Activated CD4-positive, alpha-beta T cell treated with anti-CD3 and anti-CD28 coated beads for 36 hours (primary cell): ENCODE data around the gene NFIA. TPM values are rescaled to one million over a fixed set of nuclear protein-coding genes. Genes with fewer than 3 reads are reported as not detected.

Experiments
- ATAC-seq: fragments of 200-7000 bp; cut with Tn5 transposase; one replicate; pipeline ENCODE4 v1.10.0; 2021; ENCODE audit warnings: mild to moderate bottlenecking, moderate library complexity
- CTCF ChIA-PET: fragments of 350-600 bp; sonication (Branson Sonifier 250); formaldehyde crosslinking; loops from one replicate; lab custom pipeline; 2021; ENCODE audit warnings: antibody characterized with exemption; lab: Charles Lee
- POLR2A ChIA-PET: fragments of 350-600 bp; sonication (Branson Sonifier 250); formaldehyde crosslinking; loops from one replicate; lab custom pipeline; 2021; ENCODE audit warnings: antibody characterized with exemption, inconsistent platforms; lab: Charles Lee
- DNase-seq: peaks from one replicate; pipeline ENCODE4 v3.0.0-alpha.2; 2020
- H3K27ac Mint-ChIP-seq: one replicate; pipeline ENCODE4 v1.8.0; 2021; ENCODE audit warnings: mixed read lengths
- H3K27me3 Mint-ChIP-seq: one replicate; pipeline ENCODE4 v1.8.0; 2021; ENCODE audit warnings: mixed read lengths
- H3K36me3 Mint-ChIP-seq: one replicate; pipeline ENCODE4 v1.8.0; 2021; ENCODE audit warnings: low read depth, mixed read lengths
- H3K4me1 Mint-ChIP-seq: one replicate; pipeline ENCODE4 v1.8.0; 2021; ENCODE audit warnings: mixed read lengths
- H3K4me3 Mint-ChIP-seq: one replicate; pipeline ENCODE4 v1.8.0; 2021; ENCODE audit warnings: mild to moderate bottlenecking, moderate library complexity, mixed read lengths
- H3K9me3 Mint-ChIP-seq: one replicate; pipeline ENCODE4 v1.8.0; 2021; ENCODE audit warnings: low read depth, mixed read lengths
- intact Hi-C, 2 experiments: fragments of 100-400 bp; cut with DNase I in 1 of 2; cut with micrococcal nuclease in 1 of 2; formaldehyde crosslinking; loops; one replicate each; pipeline versions ENCODE4 v1.14.2 to v1.15.1; 2022 to 2024; cut with DNase I, micrococcal nuclease
- total RNA-seq, 2 experiments: library from RNA; stranded (reverse); gene quantifications; one replicate each; pipeline ENCODE4 v1.2.3, GENCODE V29; 2021

Gene NFIA
- total RNA-seq, 2 experiments from 2014 or later, result 3.0 to 3.2 TPM

DNA sequence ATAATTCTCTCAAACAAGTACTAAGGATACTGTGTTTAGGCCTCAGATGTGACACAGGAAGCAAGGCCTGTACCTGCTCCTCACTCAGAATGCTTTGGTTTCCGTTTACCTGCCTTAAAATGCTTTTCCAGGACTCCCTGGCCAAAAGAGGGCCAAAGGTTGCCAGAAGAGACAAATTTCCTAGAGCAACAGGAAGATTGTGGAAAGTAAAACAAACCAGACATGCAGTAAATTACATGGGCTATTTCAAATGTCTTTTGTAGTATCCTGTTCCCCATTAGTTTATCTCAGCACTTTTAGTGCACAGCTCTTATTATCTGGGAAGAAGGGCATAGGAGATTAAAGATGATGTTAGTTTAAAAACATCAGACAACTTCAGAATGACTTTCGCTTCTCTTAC, 280.0 kb downstream of the NFIA start:
- no peak for DNase-seq
- Mint-ChIP-seq H3K4me3 (no peak overlapping the region), H3K9me3 (no peaks in the 10 kb centered on the region), H3K27ac (no peak overlapping the region), H3K27me3 (no peaks in the 10 kb centered on the region), H3K4me1 (no peaks in the 10 kb centered on the region), H3K36me3 (no peaks in the 10 kb centered on the region)
- CTCF ChIA-PET, result no interaction called here
- intact Hi-C loops, result no loop called here
- no peak for ATAC-seq
- POLR2A ChIA-PET, result no interaction called here

DNA sequence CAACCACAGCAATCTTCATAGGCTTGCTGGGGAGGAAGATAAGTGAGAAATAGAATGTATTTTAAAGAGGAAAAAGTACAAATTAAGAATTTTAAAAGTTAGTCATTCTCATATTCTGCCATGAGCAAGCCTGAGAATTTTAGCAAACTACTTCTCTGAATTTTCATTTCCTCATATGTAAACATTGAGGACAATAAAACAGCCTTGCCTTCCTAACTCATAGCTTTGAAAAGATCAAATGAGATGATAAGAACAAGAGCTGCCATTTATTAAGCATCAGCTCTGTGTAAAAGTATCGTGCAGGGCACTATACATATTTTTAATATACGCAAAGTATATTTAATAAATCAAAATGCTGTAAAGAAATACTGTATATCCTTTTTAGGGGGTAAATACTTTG, 286.0 kb downstream of the NFIA start:
- peaks cover 3% of the 10 kb centered on the region for H3K36me3 Mint-ChIP-seq

DNA sequence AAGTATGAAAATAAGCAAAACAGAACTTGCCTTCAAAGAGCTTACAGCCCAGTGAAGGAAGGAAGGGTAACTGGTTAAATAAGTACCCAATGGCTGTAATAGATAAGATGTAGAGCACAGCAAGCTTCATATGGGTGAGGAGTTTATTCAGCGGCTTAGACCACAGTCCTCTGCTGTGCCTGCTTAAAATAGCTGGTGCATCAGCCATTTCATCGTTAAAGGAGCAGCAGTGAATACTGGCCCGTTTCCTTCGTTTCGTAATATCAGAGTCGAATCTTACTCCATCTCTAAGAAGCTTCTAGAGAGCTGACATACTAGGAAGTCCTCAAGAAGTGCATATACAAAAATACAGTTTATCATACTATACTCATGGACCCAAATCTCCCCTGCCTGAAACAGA, 286.5 kb downstream of the NFIA start:
- Mint-ChIP-seq H3K4me3 (no peak overlapping the region), H3K4me1 (no peaks in the 10 kb centered on the region), H3K9me3 (no peaks in the 10 kb centered on the region), H3K27me3 (no peaks in the 10 kb centered on the region), H3K36me3 (peaks cover 3% of the 10 kb centered on the region), H3K27ac (no peak overlapping the region)
- ChIA-PET POLR2A (no interaction called here), CTCF (no interaction called here)
- intact Hi-C loops, result no loop called here
- ATAC-seq (no peak), DNase-seq (no peak)

More for the DNA sequence above, 286.0 kb downstream of the NFIA start:
- Mint-ChIP-seq H3K27ac (no peak overlapping the region), H3K9me3 (no peaks in the 10 kb centered on the region), H3K4me3 (no peak overlapping the region), H3K27me3 (no peaks in the 10 kb centered on the region), H3K4me1 (no peaks in the 10 kb centered on the region)
- no peak for ATAC-seq
- no peak for DNase-seq
- intact Hi-C loops, result no loop called here
- CTCF ChIA-PET, result no interaction called here
- POLR2A ChIA-PET, result no interaction called here

DNA sequence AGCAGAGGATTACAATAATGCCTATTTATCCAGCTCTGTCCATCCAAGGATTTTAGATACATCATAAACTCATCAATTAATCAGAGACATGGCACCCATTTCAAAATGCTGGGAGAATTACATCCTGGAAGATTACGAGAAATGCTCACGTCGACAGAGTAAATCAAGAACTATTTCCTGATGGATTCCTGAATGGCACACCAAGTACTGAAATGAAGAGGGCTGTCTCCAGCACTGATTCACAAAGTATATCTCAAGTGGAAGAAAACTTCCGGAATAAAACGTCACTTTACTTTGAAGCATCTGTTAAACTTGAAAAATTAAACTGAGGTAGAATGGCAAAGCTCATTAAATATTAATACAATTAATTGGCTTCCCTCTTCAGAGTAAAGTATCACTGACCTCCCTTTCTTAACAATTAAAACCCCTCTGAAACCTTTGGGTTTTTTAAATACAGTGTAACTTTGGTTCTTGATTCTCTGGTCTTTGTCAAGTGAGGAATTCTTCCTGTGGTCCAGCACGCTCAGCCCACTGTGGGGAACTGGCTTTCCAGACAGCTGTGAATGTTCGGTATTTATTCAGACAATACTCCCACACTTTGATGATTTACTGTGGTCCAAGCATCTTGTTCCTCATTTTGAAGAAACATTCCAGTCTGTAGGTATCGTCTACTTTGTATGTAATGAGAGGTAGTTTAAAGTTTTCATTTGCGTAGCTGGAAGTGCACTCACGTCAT, 288.0 kb downstream of the NFIA start:
- no peak overlapping the region for H3K4me3 Mint-ChIP-seq
- CTCF ChIA-PET, result no interaction called here

DNA sequence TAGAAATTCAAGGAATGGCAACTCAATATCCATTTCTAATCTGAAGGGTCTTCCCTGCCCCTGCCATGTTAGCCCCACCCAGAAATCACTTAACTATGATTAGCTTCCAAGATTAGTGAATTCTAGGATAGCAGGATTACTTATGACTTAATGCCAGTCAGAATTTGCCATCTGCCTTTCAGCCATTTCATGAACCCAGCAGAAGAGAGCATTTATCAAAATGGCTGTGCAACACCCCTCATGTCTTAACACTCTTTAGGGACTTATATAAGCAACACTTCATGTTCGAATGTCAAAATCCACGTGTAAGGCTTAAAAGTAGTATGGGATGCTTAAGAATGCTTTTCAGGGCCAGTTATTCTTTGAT, 288.5 kb downstream of the NFIA start:
- Mint-ChIP-seq H3K36me3 (peaks cover 3% of the 10 kb centered on the region), H3K27ac (no peak overlapping the region), H3K27me3 (no peaks in the 10 kb centered on the region), H3K4me3 (no peak overlapping the region), H3K4me1 (no peaks in the 10 kb centered on the region), H3K9me3 (no peaks in the 10 kb centered on the region)
- intact Hi-C loops, result no loop called here
- CTCF ChIA-PET, result no interaction called here
- ATAC-seq (no peak), DNase-seq (no peak)
- POLR2A ChIA-PET, result no interaction called here

More for the DNA sequence above, 288.0 kb downstream of the NFIA start:
- intact Hi-C loops, result no loop called here
- no peak overlapping the region for H3K27ac Mint-ChIP-seq
- H3K27me3 Mint-ChIP-seq, result no peaks in the 10 kb centered on the region
- H3K9me3 Mint-ChIP-seq, result no peaks in the 10 kb centered on the region
- POLR2A ChIA-PET, result no interaction called here
- H3K36me3 Mint-ChIP-seq, result peaks cover 3% of the 10 kb centered on the region
- no peak for ATAC-seq
- no peak for DNase-seq
- H3K4me1 Mint-ChIP-seq, result no peaks in the 10 kb centered on the region

DNA sequence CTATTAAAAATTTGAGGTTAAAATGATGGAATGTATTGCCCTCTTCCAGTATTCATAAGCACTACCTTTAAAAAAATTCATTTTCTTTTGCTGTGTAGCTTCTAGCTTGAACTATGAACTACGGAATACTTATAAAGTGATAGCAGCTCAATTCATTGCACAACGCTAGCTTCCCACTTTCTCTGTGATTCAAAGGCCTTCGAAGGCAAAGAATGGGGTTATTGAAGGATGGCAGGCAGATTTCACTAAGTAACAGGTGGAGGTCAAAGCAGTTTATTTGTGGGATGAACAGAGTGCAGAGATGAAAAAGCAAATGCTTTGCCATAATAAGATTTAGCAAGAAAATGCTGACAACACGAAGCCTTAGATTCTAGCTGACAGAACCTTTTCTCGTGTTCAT, 290.6 kb downstream of the NFIA start:
- Mint-ChIP-seq H3K36me3 (peaks cover 3% of the 10 kb centered on the region), H3K9me3 (no peaks in the 10 kb centered on the region), H3K4me1 (no peaks in the 10 kb centered on the region), H3K27ac (no peak overlapping the region), H3K27me3 (no peaks in the 10 kb centered on the region), H3K4me3 (no peak overlapping the region)
- DNase-seq (no peak), ATAC-seq (no peak)
- intact Hi-C loops, result no loop called here
- POLR2A ChIA-PET, result no interaction called here
- CTCF ChIA-PET, result no interaction called here

DNA sequence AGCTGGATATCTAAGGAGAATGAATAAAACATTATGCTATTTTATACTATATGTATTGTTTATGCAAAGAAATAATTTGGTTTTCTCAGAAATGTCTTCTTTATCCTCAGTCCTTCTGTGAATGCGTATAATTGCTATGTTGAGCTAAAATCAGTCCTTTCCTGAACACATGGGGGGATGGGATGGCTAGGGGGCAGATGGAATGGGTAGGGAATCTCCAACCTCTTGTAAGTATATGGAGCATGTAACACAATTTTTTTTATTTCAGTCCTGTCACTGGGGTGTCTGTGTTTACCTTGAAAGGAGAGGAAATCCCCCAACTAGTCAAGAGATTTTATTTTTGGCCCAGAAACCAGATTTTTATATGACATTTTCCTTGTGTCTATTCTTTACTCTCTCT, 291.8 kb downstream of the NFIA start:
- DNase-seq (no peak), ATAC-seq (no peak)
- Mint-ChIP-seq H3K4me1 (no peaks in the 10 kb centered on the region), H3K27ac (no peak overlapping the region), H3K27me3 (no peaks in the 10 kb centered on the region), H3K36me3 (peaks cover 3% of the 10 kb centered on the region), H3K4me3 (no peak overlapping the region), H3K9me3 (no peaks in the 10 kb centered on the region)
- intact Hi-C loops, result no loop called here
- ChIA-PET POLR2A (no interaction called here), CTCF (no interaction called here)

DNA sequence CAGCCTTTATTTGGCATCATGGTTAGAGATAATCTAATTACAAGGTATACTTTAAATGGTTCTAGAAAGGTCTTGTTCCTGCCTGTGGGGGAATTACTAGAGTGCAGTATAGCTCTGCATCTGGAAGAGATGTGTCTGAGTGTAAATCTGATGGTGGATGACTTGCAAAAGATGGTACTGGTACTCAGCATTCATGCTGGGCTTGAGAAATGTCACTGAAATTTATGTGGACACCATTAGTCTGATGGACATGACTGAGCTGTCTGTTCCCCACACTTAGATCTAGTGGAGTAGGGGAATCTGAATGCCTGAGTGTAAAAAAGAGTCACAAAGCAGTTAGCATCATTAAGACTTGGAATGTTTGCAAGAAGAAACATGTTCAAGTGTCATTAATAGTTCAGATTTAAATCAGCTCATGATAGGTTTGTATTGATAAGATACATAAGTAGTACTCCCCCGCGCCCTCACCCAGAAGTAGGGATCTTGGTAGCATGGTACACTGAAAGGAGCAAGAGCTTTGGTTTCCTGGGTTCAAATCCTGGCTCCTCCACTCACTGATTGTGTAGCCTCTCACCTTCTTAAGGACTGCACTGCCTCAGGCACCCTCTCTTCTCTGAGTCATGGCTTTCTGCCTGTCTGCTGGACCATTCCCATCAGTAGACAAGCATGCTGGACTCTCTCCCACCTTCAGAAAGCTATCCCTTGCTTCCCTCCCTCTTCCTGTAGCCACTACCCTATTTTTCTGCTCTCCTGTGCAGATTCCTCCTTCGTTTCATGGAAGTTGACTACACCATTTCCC, 292.9 kb downstream of the NFIA start:
- ChIA-PET POLR2A (no interaction called here), CTCF (no interaction called here)
- DNase-seq, result no peak
- Mint-ChIP-seq H3K27ac (no peak overlapping the region), H3K4me3 (no peak overlapping the region), H3K9me3 (no peaks in the 10 kb centered on the region), H3K4me1 (no peaks in the 10 kb centered on the region), H3K36me3 (peaks cover 3% of the 10 kb centered on the region), H3K27me3 (no peaks in the 10 kb centered on the region)
- no peak for ATAC-seq
- intact Hi-C loops, result no loop called here

DNA sequence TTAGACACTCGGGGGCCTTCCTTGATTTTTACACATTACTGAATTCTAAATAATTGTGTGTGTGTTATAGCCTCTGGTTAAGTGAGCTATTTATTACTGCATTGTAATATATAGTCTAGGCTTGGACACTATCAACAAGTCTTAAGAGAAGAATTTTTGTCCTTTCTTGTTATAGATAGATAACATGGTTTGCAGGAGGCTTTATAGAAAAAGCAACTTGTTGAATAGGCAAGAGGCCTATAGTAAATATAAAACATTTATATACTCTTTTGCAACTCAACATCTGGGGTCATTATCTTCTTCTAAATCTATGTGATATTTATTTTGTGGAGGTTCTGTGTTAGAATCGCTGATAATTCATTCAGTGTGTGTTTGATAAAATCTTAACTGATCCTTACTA, 293.8 kb downstream of the NFIA start:
- ChIA-PET CTCF (interaction anchor here (0.6 to 1.1 kb wide), 2 partner anchors 21 to 89 kb away, joined by 3 to 4 read pairs; no protein-coding TSS in a partner anchor), POLR2A (no interaction called here)

DNA sequence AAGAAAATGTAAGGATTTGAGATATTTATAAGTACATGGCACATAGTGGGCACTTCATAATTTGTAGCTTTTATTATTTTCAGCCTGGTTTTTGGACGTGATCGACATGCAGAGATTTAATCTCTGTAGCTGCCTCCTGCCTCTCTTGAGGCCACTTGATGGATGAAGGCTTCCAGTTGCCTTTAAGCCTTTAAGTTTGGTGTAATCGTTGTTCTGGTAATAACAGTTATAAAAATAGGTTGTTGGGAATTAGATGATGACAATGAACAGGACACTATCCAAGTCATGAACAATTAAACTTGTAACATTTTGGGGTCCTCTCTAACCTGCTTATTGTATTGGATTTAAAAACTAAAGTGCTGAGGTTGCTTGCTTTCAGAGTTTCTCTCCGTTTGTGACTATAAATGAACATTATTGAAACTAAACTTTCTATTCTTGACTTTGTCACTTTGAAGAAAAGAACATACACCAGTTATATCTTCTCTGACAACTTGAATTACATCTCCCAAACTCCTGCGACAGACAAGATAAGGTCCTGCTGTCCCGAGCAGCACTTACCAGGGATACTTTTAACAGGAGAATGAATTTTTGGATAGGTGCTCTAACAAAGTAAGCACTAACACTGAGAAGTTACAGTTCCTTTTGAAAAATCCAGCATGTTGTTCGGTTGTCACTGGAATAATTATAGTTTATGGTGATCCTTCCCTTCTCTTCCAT, 295.0 kb downstream of the NFIA start:
- Mint-ChIP-seq H3K27me3 (no peaks in the 10 kb centered on the region), H3K4me1 (no peaks in the 10 kb centered on the region), H3K4me3 (no peak overlapping the region), H3K9me3 (no peaks in the 10 kb centered on the region), H3K27ac (no peak overlapping the region), H3K36me3 (no peaks in the 10 kb centered on the region)
- DNase-seq (no peak), ATAC-seq (no peak)
- ChIA-PET CTCF (interaction anchor here (1.1 kb wide), 1 partner anchor 20 kb away, joined by 4 read pairs; no protein-coding TSS in a partner anchor), POLR2A (no interaction called here)
- intact Hi-C loops, result no loop called here

More for the DNA sequence above, 293.8 kb downstream of the NFIA start:
- no peaks in the 10 kb centered on the region for H3K27me3 Mint-ChIP-seq
- H3K4me1 Mint-ChIP-seq, result no peaks in the 10 kb centered on the region
- DNase-seq (no peak), ATAC-seq (no peak)
- H3K4me3 Mint-ChIP-seq, result no peak overlapping the region
- H3K9me3 Mint-ChIP-seq, result no peaks in the 10 kb centered on the region
- intact Hi-C loops, result no loop called here
- no peak overlapping the region for H3K27ac Mint-ChIP-seq
- H3K36me3 Mint-ChIP-seq, result no peaks in the 10 kb centered on the region

DNA sequence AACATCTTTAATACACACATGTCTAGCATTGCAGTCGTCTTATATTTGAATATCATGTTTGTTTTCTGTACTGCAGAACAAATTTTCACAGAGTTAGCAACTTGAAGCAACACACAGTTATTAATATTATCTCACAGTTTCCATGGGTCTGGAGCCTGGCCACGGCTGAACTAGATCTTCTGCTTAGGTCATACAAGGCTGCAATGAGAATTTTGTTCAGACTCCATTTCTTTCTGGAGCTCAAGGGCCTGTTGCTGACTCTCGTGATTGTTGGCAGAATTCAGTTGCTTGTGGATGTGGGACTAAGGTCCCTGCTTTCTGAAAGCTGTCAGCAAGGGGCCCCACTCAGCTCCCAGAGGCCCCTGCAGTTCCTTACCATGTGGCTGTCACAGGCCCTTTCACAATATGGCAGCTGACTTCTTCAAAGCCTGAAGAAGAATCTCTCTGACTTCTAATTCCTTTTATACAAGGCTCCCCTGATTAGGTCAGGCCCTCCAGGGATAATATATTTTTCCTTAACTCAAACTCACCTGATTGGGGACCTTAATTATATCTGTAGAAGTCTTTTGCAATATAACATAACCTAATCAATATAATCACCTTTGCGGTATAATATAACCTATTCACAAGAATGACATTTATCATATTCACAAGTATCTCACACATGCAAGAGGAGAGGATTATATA, 296.3 kb downstream of the NFIA start:
- DNase-seq (no peak), ATAC-seq (no peak)
- Mint-ChIP-seq H3K27ac (no peak overlapping the region), H3K4me1 (no peaks in the 10 kb centered on the region), H3K36me3 (peaks cover 5% of the 10 kb centered on the region), H3K9me3 (no peaks in the 10 kb centered on the region), H3K27me3 (no peaks in the 10 kb centered on the region), H3K4me3 (no peak overlapping the region)
- ChIA-PET CTCF (interaction anchor here (0.6 to 1.0 kb wide), 5 partner anchors 12 to 358 kb away, joined by 3 to 4 read pairs (median 3); no protein-coding TSS in a partner anchor), POLR2A (no interaction called here)
- intact Hi-C loops, result no loop called here
